ENCODE data around the gene PDE4A. TPM values are rescaled to one million over a fixed set of nuclear protein-coding genes. Genes with fewer than 3 reads are reported as not detected.

The PDE4A gene
- total and polyA plus RNA-seq, 2 of the 13 experiments (the other 11 are each of a cell fraction or from before 2014, with no cell fraction given), result 1.1 to 4.1 TPM

DNA sequence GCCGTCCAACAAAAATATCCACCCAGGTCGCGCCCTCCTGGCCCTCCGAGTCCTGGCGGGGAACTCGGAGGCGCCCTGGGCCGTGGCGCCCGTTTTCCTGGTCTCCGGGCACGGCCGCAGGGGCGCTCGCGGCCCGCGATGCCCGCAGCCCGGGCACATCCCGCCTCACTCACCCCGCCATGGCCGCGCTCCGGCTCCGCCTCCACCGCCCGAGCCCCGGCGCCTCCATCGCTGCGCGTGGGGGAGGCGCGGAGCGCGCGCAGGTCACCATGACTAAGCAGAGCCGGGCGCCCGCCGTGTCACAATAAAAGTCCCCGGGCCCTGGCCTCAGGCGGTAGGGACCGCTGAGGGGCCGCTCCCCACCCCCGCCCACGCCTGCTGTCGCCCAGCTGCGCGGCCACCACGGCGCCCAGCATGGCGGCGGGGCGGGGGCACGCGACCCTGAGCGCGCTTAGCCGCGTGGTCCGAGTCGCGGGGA is 82.2 kb downstream of the PDE4A start (continued):
- TF ChIP-seq, protein P1, sequence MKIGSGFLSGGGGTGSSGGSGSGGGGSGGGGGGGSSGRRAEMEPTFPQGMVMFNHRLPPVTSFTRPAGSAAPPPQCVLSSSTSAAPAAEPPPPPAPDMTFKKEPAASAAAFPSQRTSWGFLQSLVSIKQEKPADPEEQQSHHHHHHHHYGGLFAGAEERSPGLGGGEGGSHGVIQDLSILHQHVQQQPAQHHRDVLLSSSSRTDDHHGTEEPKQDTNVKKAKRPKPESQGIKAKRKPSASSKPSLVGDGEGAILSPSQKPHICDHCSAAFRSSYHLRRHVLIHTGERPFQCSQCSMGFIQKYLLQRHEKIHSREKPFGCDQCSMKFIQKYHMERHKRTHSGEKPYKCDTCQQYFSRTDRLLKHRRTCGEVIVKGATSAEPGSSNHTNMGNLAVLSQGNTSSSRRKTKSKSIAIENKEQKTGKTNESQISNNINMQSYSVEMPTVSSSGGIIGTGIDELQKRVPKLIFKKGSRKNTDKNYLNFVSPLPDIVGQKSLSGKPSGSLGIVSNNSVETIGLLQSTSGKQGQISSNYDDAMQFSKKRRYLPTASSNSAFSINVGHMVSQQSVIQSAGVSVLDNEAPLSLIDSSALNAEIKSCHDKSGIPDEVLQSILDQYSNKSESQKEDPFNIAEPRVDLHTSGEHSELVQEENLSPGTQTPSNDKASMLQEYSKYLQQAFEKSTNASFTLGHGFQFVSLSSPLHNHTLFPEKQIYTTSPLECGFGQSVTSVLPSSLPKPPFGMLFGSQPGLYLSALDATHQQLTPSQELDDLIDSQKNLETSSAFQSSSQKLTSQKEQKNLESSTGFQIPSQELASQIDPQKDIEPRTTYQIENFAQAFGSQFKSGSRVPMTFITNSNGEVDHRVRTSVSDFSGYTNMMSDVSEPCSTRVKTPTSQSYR (CRISPR knock-in tag; IDR thresholded peaks at IDR 0.05; ENCODE audit: borderline replicate concordance), result peak; percentile 88
- TF ChIP-seq, protein P2, sequence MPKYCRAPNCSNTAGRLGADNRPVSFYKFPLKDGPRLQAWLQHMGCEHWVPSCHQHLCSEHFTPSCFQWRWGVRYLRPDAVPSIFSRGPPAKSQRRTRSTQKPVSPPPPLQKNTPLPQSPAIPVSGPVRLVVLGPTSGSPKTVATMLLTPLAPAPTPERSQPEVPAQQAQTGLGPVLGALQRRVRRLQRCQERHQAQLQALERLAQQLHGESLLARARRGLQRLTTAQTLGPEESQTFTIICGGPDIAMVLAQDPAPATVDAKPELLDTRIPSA (CRISPR knock-in tag; IDR thresholded peaks at IDR 0.05; ENCODE audit: borderline replicate concordance), result no peak; the same call in 1 of the 2 replicates
- TF ChIP-seq, protein P3, sequence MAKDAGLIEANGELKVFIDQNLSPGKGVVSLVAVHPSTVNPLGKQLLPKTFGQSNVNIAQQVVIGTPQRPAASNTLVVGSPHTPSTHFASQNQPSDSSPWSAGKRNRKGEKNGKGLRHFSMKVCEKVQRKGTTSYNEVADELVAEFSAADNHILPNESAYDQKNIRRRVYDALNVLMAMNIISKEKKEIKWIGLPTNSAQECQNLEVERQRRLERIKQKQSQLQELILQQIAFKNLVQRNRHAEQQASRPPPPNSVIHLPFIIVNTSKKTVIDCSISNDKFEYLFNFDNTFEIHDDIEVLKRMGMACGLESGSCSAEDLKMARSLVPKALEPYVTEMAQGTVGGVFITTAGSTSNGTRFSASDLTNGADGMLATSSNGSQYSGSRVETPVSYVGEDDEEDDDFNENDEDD (CRISPR knock-in tag; IDR thresholded peaks at IDR 0.05; ENCODE audit: borderline replicate concordance), result peak; percentile 86
- TF ChIP-seq ZSCAN9 (CRISPR knock-in tag; IDR thresholded peaks at IDR 0.05; ENCODE audit: borderline replicate concordance) (no peak; the same call in 1 of the 2 replicates), MXD4 (CRISPR knock-in tag; IDR thresholded peaks at IDR 0.05) (peak; percentile 59; the same call in 1 of the 2 replicates), ZNF235 (CRISPR knock-in tag; IDR thresholded peaks at IDR 0.05; ENCODE audit: borderline replicate concordance) (peak; percentile 67; the same call in 1 of the 2 replicates), NFE2 (CRISPR knock-in tag; IDR thresholded peaks at IDR 0.05) (peak; percentile 85; the same call in 1 of the 2 replicates), NFRKB (IDR thresholded peaks at IDR 0.05) (no peak), ETV5 (CRISPR knock-in tag; IDR thresholded peaks at IDR 0.05; ENCODE audit: borderline replicate concordance) (no peak), KLF12 (CRISPR knock-in tag; IDR thresholded peaks at IDR 0.05; ENCODE audit: borderline replicate concordance) (no peak), HDAC1 (CRISPR knock-in tag; IDR thresholded peaks at IDR 0.05) (peak; percentile 69), GATA4 (IDR thresholded peaks at IDR 0.05; ENCODE audit: borderline replicate concordance, low read depth) (no peak)
- TF ChIP-seq, protein P4, sequence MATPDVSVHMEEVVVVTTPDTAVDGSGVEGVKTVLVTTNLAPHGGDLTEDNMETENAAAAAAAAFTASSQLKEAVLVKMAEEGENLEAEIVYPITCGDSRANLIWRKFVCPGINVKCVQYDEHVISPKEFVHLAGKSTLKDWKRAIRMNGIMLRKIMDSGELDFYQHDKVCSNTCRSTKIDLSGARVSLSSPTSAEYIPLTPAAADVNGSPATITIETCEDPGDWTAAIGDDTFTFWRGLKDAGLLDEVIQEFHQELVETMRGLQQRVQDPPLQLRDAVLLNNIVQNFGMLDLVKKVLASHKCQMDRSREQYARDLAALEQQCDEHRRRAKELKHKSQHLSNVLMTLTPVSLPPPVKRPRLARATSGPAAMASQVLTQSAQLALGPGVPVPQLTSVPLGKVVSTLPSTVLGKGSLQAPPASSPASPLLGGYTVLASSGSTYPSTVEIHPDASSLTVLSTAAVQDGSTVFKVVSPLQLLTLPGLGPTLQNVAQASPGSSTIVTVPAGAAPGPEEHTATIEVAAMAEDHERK (CRISPR knock-in tag; IDR thresholded peaks at IDR 0.05; ENCODE audit: low read depth), result peak; percentile 66; the same call in 1 of the 2 replicates
- TF ChIP-seq, protein P5, sequence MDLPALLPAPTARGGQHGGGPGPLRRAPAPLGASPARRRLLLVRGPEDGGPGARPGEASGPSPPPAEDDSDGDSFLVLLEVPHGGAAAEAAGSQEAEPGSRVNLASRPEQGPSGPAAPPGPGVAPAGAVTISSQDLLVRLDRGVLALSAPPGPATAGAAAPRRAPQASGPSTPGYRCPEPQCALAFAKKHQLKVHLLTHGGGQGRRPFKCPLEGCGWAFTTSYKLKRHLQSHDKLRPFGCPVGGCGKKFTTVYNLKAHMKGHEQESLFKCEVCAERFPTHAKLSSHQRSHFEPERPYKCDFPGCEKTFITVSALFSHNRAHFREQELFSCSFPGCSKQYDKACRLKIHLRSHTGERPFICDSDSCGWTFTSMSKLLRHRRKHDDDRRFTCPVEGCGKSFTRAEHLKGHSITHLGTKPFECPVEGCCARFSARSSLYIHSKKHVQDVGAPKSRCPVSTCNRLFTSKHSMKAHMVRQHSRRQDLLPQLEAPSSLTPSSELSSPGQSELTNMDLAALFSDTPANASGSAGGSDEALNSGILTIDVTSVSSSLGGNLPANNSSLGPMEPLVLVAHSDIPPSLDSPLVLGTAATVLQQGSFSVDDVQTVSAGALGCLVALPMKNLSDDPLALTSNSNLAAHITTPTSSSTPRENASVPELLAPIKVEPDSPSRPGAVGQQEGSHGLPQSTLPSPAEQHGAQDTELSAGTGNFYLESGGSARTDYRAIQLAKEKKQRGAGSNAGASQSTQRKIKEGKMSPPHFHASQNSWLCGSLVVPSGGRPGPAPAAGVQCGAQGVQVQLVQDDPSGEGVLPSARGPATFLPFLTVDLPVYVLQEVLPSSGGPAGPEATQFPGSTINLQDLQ (CRISPR knock-in tag; IDR thresholded peaks at IDR 0.05), result no peak; the same call in 1 of the 2 replicates
- TF ChIP-seq, protein P6, sequence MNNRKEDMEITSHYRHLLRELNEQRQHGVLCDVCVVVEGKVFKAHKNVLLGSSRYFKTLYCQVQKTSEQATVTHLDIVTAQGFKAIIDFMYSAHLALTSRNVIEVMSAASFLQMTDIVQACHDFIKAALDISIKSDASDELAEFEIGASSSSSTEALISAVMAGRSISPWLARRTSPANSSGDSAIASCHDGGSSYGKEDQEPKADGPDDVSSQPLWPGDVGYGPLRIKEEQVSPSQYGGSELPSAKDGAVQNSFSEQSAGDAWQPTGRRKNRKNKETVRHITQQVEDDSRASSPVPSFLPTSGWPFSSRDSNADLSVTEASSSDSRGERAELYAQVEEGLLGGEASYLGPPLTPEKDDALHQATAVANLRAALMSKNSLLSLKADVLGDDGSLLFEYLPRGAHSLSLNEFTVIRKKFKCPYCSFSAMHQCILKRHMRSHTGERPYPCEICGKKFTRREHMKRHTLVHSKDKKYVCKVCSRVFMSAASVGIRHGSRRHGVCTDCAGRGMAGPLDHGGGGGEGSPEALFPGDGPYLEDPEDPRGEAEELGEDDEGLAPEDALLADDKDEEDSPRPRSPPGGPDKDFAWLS (CRISPR knock-in tag; IDR thresholded peaks at IDR 0.05; ENCODE audit: borderline replicate concordance), result 0 out of 2 replicates have a peak, but pooled peaks have one; percentile 50
